Loucy (cell line): ENCODE data around the gene TRANK1.

Source experiments
- CTCF ChIP-seq: fragments of 200-600 bp; sonication (generic); conservative IDR thresholded peaks from 2 replicates; pipeline ENCODE4 v1.5.1; 2014; ENCODE audit warnings: mild to moderate bottlenecking, antibody characterized with exemption, low read length
- EZH2phosphoT487 ChIP-seq: fragments of 200-600 bp; IDR thresholded peaks from 2 replicates; pipeline ENCODE4 v1.6.1; 2018; ENCODE audit warnings: antibody characterized with exemption, mild to moderate bottlenecking, moderate library complexity, borderline replicate concordance

- TF ChIP-seq CTCF (no peak), EZH2phosphoT487 (no peak)
Observed at GRCh38 chr3:36895496-36896409, 49.1 kb downstream of the TRANK1 start.
